Eye (tissue), 1 donor: ENCODE results near the gene RCSD1.
A peak's percentile ranks its signal among the peaks of the same experiment; 100 is the strongest.

Source experiments
- DNase-seq: peaks from one replicate; pipeline ENCODE4 v3.0.0-alpha.2; 2015

Gene RCSD1

GRCh38 chr1:167618789-167619188, 11.2 kb upstream of the RCSD1 start:
- DNase-seq = no peak

GRCh38 chr1:167620002-167620401, 10.0 kb upstream of the RCSD1 start:
- DNase-seq = no peak

GRCh38 chr1:167621780-167622313, 8.2 kb upstream of the RCSD1 start:
- no peak for DNase-seq

GRCh38 chr1:167623951-167624350, 6.1 kb upstream of the RCSD1 start:
- no peak for DNase-seq

GRCh38 chr1:167625040-167625823, 4.8 kb upstream of the RCSD1 start:
- no peak for DNase-seq

GRCh38 chr1:167627615-167627864, 2.5 kb upstream of the RCSD1 start:
- DNase-seq = no peak

- DNase-seq = no peak
These were observed 2.0 kb upstream of the RCSD1 start for GRCh38 chr1:167627865-167628641.

GRCh38 chr1:167628741-167629515, 1.1 kb upstream of the RCSD1 start:
- no peak for DNase-seq

GRCh38 chr1:167630568-167631385, 745 bp downstream of the RCSD1 start:
- DNase-seq = no peak

GRCh38 chr1:167631386-167631935, 1.4 kb downstream of the RCSD1 start:
- no peak for DNase-seq

GRCh38 chr1:167631936-167632614, 2.0 kb downstream of the RCSD1 start:
- no peak for DNase-seq

GRCh38 chr1:167633258-167633944, 3.4 kb downstream of the RCSD1 start:
- no peak for DNase-seq

- DNase-seq = no peak
These were observed 4.4 kb downstream of the RCSD1 start for GRCh38 chr1:167634435-167634834.

GRCh38 chr1:167635156-167635648, 5.2 kb downstream of the RCSD1 start:
- peak; percentile 79 for DNase-seq

GRCh38 chr1:167635941-167636340, 5.9 kb downstream of the RCSD1 start:
- DNase-seq = no peak

- no peak for DNase-seq
These were observed 8.0 kb downstream of the RCSD1 start for GRCh38 chr1:167638064-167638463.

- DNase-seq = no peak
These were observed 10.0 kb downstream of the RCSD1 start for GRCh38 chr1:167640051-167640450.

GRCh38 chr1:167641786-167642500, 11.9 kb downstream of the RCSD1 start:
- no peak for DNase-seq

GRCh38 chr1:167642501-167642826, 12.4 kb downstream of the RCSD1 start:
- DNase-seq = no peak

- no peak for DNase-seq
These were observed 13.4 kb downstream of the RCSD1 start for GRCh38 chr1:167643441-167643840.
